ENCODE measurements around the gene TTBK2.

The TTBK2 gene

GRCh38 chr15:42785569-42785968 lies 135.0 kb downstream of the TTBK2 start (continued):
- TF ChIP-seq, protein P1, sequence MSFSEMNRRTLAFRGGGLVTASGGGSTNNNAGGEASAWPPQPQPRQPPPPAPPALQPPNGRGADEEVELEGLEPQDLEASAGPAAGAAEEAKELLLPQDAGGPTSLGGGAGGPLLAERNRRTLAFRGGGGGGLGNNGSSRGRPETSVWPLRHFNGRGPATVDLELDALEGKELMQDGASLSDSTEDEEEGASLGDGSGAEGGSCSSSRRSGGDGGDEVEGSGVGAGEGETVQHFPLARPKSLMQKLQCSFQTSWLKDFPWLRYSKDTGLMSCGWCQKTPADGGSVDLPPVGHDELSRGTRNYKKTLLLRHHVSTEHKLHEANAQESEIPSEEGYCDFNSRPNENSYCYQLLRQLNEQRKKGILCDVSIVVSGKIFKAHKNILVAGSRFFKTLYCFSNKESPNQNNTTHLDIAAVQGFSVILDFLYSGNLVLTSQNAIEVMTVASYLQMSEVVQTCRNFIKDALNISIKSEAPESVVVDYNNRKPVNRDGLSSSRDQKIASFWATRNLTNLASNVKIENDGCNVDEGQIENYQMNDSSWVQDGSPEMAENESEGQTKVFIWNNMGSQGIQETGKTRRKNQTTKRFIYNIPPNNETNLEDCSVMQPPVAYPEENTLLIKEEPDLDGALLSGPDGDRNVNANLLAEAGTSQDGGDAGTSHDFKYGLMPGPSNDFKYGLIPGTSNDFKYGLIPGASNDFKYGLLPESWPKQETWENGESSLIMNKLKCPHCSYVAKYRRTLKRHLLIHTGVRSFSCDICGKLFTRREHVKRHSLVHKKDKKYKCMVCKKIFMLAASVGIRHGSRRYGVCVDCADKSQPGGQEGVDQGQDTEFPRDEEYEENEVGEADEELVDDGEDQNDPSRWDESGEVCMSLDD (tag by site-specific recombination; IDR thresholded peaks at IDR 0.05) = no peak
- TF ChIP-seq, protein P2, sequence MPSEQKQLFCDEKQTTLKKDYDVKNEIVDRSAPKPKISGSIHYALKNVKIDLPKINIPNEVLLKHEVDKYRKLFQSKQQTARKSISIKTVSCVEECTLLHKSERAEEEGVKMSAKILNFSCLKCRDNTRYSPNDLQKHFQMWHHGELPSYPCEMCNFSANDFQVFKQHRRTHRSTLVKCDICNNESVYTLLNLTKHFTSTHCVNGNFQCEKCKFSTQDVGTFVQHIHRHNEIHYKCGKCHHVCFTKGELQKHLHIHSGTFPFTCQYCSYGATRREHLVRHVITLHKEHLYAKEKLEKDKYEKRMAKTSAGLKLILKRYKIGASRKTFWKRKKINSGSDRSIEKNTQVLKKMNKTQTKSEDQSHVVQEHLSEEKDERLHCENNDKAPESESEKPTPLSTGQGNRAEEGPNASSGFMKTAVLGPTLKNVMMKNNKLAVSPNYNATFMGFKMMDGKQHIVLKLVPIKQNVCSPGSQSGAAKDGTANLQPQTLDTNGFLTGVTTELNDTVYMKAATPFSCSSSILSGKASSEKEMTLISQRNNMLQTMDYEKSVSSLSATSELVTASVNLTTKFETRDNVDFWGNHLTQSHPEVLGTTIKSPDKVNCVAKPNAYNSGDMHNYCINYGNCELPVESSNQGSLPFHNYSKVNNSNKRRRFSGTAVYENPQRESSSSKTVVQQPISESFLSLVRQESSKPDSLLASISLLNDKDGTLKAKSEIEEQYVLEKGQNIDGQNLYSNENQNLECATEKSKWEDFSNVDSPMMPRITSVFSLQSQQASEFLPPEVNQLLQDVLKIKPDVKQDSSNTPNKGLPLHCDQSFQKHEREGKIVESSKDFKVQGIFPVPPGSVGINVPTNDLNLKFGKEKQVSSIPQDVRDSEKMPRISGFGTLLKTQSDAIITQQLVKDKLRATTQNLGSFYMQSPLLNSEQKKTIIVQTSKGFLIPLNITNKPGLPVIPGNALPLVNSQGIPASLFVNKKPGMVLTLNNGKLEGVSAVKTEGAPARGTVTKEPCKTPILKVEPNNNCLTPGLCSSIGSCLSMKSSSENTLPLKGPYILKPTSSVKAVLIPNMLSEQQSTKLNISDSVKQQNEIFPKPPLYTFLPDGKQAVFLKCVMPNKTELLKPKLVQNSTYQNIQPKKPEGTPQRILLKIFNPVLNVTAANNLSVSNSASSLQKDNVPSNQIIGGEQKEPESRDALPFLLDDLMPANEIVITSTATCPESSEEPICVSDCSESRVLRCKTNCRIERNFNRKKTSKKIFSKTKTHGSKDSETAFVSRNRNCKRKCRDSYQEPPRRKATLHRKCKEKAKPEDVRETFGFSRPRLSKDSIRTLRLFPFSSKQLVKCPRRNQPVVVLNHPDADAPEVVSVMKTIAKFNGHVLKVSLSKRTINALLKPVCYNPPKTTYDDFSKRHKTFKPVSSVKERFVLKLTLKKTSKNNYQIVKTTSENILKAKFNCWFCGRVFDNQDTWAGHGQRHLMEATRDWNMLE (tag by site-specific recombination; conservative IDR thresholded peaks at IDR 0.05; ENCODE audit: low read depth) = no peak
- TF ChIP-seq, protein P3, sequence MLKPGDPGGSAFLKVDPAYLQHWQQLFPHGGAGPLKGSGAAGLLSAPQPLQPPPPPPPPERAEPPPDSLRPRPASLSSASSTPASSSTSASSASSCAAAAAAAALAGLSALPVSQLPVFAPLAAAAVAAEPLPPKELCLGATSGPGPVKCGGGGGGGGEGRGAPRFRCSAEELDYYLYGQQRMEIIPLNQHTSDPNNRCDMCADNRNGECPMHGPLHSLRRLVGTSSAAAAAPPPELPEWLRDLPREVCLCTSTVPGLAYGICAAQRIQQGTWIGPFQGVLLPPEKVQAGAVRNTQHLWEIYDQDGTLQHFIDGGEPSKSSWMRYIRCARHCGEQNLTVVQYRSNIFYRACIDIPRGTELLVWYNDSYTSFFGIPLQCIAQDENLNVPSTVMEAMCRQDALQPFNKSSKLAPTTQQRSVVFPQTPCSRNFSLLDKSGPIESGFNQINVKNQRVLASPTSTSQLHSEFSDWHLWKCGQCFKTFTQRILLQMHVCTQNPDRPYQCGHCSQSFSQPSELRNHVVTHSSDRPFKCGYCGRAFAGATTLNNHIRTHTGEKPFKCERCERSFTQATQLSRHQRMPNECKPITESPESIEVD (tag by site-specific recombination; IDR thresholded peaks at IDR 0.05) = no peak

DNA sequence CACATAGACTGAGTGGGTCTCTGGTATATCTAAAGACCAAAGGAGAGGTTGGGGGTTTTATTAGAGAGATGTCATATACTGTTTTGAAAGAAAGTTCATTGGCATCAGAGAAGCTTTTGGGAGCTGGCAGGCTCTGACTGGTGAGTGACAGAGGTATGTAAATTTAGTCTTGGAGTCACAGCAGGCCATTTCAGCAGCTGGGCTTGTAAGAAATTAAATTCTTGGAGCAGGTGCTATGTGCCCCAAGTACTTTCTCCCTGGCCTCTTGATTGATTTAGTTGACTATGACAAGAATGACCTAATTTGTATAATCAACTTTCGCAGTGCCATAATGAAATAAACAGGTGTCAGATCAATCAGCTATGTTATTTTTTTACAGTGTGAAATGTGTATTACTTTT lies 135.9 kb downstream of the TTBK2 start:
- Histone ChIP-seq H3K36me3 (ENCODE audit: control insufficient read depth in 2 of 2, insufficient read depth in 1 of 2, low read length in 2 of 2) (peaks cover 0 to 8% of the 10 kb centered on the region in 2 experiments; a peak in 1 of 3 replicates), H3K4me1 (ENCODE audit: control insufficient read depth, insufficient read depth, low read length) (no peaks in the 10 kb centered on the region), H3K9me3 (ENCODE audit: control insufficient read depth, insufficient read depth, low read depth, low read length) (no peaks in the 10 kb centered on the region), H3K4me3 (ENCODE audit: low read depth, low read length) (no peak overlapping the region), H3K27ac (ENCODE audit: extremely low read depth, low read depth, low read length) (no peak overlapping the region)
- TF ChIP-seq ZBTB48 (tag by site-specific recombination; IDR thresholded peaks at IDR 0.05) (no peak), ZSCAN4 (tag by site-specific recombination; IDR thresholded peaks at IDR 0.05) (no peak), SALL2 (tag by site-specific recombination; IDR thresholded peaks at IDR 0.05; ENCODE audit: borderline replicate concordance) (no peak), ZNF843 (tag by site-specific recombination; IDR thresholded peaks at IDR 0.05) (no peak), ZNF768 (tag by site-specific recombination; IDR thresholded peaks at IDR 0.05) (no peak), ZNF112 (tag by site-specific recombination; IDR thresholded peaks at IDR 0.05) (no peak)
- ChIA-PET CTCF (no interaction called here), POLR2A (no interaction called here)

DNA sequence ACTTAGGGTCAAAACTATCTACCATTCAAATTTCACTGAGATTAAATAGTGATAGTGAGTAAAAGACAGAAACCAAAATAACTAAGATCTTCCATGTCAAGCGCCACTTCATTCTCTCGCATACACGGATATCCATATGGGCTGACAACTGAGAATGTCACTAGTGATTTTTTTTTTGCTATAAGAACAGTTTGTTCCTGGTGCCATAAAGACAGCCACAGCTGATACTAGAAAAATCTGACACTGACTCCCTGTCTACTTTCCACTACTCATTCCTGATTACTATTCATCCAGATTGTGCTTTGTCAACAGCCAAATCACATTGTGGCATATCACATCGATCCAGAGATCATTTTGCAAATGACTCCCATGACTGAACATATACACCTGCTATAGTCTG lies 137.9 kb downstream of the TTBK2 start:
- no peaks in the 10 kb centered on the region for H3K4me1 ChIP-seq (ENCODE audit: control insufficient read depth, insufficient read depth, low read length)
- H3K36me3 ChIP-seq (ENCODE audit: control insufficient read depth in 2 of 2, insufficient read depth in 1 of 2, low read length in 2 of 2) = peaks cover 0 to 8% of the 10 kb centered on the region in 2 experiments; a peak in 1 of 3 replicates
- POLR2A ChIA-PET = no interaction called here
- CTCF ChIA-PET = no interaction called here
- H3K27ac ChIP-seq (ENCODE audit: extremely low read depth, low read depth, low read length) = no peak overlapping the region
- H3K4me3 ChIP-seq (ENCODE audit: low read depth, low read length) = no peak overlapping the region
- no peaks in the 10 kb centered on the region for H3K9me3 ChIP-seq (ENCODE audit: control insufficient read depth, insufficient read depth, low read depth, low read length)
- TF ChIP-seq ZNF626 (tag by site-specific recombination; IDR thresholded peaks at IDR 0.05) (no peak), ZNF670 (tag by site-specific recombination; IDR thresholded peaks at IDR 0.05; ENCODE audit: low read depth) (no peak), ZNF23 (tag by site-specific recombination; IDR thresholded peaks at IDR 0.05; ENCODE audit: borderline replicate concordance) (no peak), ZNF132 (tag by site-specific recombination; IDR thresholded peaks at IDR 0.05; ENCODE audit: borderline replicate concordance) (no peak), ZNF174 (tag by site-specific recombination; IDR thresholded peaks at IDR 0.05) (no peak), ZNF341 (tag by site-specific recombination; IDR thresholded peaks at IDR 0.05; ENCODE audit: low read depth) (no peak), ZNF362 (tag by site-specific recombination; IDR thresholded peaks at IDR 0.05) (no peak), ZFP69B (tag by site-specific recombination; IDR thresholded peaks at IDR 0.05) (no peak), ZNF529 (tag by site-specific recombination; IDR thresholded peaks at IDR 0.05; ENCODE audit: insufficient replicate concordance) (no peak), ZNF548 (tag by site-specific recombination; IDR thresholded peaks at IDR 0.05) (no peak)
- TF ChIP-seq, protein P4, sequence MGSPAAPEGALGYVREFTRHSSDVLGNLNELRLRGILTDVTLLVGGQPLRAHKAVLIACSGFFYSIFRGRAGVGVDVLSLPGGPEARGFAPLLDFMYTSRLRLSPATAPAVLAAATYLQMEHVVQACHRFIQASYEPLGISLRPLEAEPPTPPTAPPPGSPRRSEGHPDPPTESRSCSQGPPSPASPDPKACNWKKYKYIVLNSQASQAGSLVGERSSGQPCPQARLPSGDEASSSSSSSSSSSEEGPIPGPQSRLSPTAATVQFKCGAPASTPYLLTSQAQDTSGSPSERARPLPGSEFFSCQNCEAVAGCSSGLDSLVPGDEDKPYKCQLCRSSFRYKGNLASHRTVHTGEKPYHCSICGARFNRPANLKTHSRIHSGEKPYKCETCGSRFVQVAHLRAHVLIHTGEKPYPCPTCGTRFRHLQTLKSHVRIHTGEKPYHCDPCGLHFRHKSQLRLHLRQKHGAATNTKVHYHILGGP (tag by site-specific recombination; IDR thresholded peaks at IDR 0.05) = no peak

Data from HEK293 (cell line).